ENCODE results near the gene UBR4. TPM values are rescaled to one million over a fixed set of nuclear protein-coding genes. Genes with fewer than 3 reads are reported as not detected.

Gene UBR4
- total RNA-seq, 4 donors from 2014 or later: 193 to 292 (median 229) TPM

GRCh38 chr1:19199329-19199968, 10.6 kb downstream of the UBR4 start:
- no peak overlapping the region for H3K27ac ChIP-seq
- no peaks in the 10 kb centered on the region for H3K9me3 ChIP-seq
- DNase-seq: no peak
- TF ChIP-seq POLR2A (IDR thresholded peaks at IDR 0.05): no peak
- no peak for TF ChIP-seq CTCF (IDR thresholded peaks at IDR 0.05)
- no peaks in the 10 kb centered on the region for H3K27me3 ChIP-seq
- H3K4me1 ChIP-seq: peaks cover 0 to 30% (median 0%) of the 10 kb centered on the region in 4 donors
- H3K36me3 ChIP-seq: peaks cover 0 to 63% (median 0%) of the 10 kb centered on the region in 3 donors
- H3K4me3 ChIP-seq: no peak overlapping the region

- TF ChIP-seq POLR2A (IDR thresholded peaks at IDR 0.05): no peak
- H3K4me1 ChIP-seq: peaks cover 0 to 23% (median 0%) of the 10 kb centered on the region in 4 donors
- no peaks in the 10 kb centered on the region for H3K27me3 ChIP-seq
- no peaks in the 10 kb centered on the region for H3K9me3 ChIP-seq
- DNase-seq: no peak
- H3K36me3 ChIP-seq: peaks cover 0 to 69% (median 0%) of the 10 kb centered on the region in 3 donors
- no peak overlapping the region for H3K4me3 ChIP-seq
- H3K27ac ChIP-seq: no peak overlapping the region
Measured at GRCh38 chr1:19198820-19199219, 11.2 kb downstream of the UBR4 start.

GRCh38 chr1:19197845-19198244, 12.2 kb downstream of the UBR4 start:
- no peak for TF ChIP-seq CTCF (IDR thresholded peaks at IDR 0.05)
- no peak for TF ChIP-seq POLR2A (IDR thresholded peaks at IDR 0.05)

GRCh38 chr1:19196331-19196730, 13.7 kb downstream of the UBR4 start:
- DNase-seq: no peak
- H3K9me3 ChIP-seq: no peaks in the 10 kb centered on the region
- H3K4me3 ChIP-seq: no peak overlapping the region
- TF ChIP-seq POLR2A (IDR thresholded peaks at IDR 0.05): no peak
- no peak for TF ChIP-seq CTCF (IDR thresholded peaks at IDR 0.05)
- peaks cover 0 to 94% (median 0%) of the 10 kb centered on the region in 3 donors for H3K36me3 ChIP-seq
- H3K27ac ChIP-seq: no peak overlapping the region
- H3K27me3 ChIP-seq: no peaks in the 10 kb centered on the region
- H3K4me1 ChIP-seq: no peaks in the 10 kb centered on the region

More at GRCh38 chr1:19197845-19198244, 12.2 kb downstream of the UBR4 start:
- Histone ChIP-seq H3K36me3 (peaks cover 0 to 79% (median 0%) of the 10 kb centered on the region in 3 donors), H3K27me3 (no peaks in the 10 kb centered on the region), H3K4me3 (no peak overlapping the region), H3K9me3 (no peaks in the 10 kb centered on the region), H3K4me1 (peaks cover 0 to 14% (median 0%) of the 10 kb centered on the region in 4 donors), H3K27ac (no peak overlapping the region)
- no peak for DNase-seq

GRCh38 chr1:19193004-19193403, 17.1 kb downstream of the UBR4 start:
- no peaks in the 10 kb centered on the region for H3K9me3 ChIP-seq
- H3K27me3 ChIP-seq: no peaks in the 10 kb centered on the region
- H3K27ac ChIP-seq: no peak overlapping the region
- H3K4me3 ChIP-seq: no peak overlapping the region
- DNase-seq: no peak
- H3K4me1 ChIP-seq: no peaks in the 10 kb centered on the region
- TF ChIP-seq CTCF (IDR thresholded peaks at IDR 0.05): no peak
- TF ChIP-seq POLR2A (IDR thresholded peaks at IDR 0.05): no peak
- peaks cover 0 to 93% (median 0%) of the 10 kb centered on the region in 3 donors for H3K36me3 ChIP-seq

- TF ChIP-seq POLR2A (IDR thresholded peaks at IDR 0.05) (no peak), CTCF (IDR thresholded peaks at IDR 0.05) (no peak)
- Histone ChIP-seq H3K4me1 (no peaks in the 10 kb centered on the region), H3K4me3 (no peak overlapping the region), H3K27me3 (no peaks in the 10 kb centered on the region), H3K36me3 (peaks cover 0 to 93% (median 0%) of the 10 kb centered on the region in 3 donors), H3K27ac (no peak overlapping the region), H3K9me3 (no peaks in the 10 kb centered on the region)
- no peak for DNase-seq
Measured at GRCh38 chr1:19191811-19192210, 18.3 kb downstream of the UBR4 start.

Data from Peyer's patch (tissue), 4 donors.